Right renal pelvis (tissue), 4 donors: ENCODE data around the gene RALY. TPM values are rescaled to one million over a fixed set of nuclear protein-coding genes. Genes with fewer than 3 reads are reported as not detected.

Experiments used
- DNase-seq, 4 donors: peaks; one replicate each; pipeline ENCODE4 v3.0.0-alpha.2; 2013; ENCODE audit warnings: low read depth in 4 of 4, low spot score in 3 of 4, missing footprints in 1 of 4
- polyA plus RNA-seq, 4 donors: library from polyadenylated mRNA; unstranded; fragments of 120-200 nt; gene quantifications; one replicate each; pipeline ENCODE4 v1.2.1, GENCODE V29; 2013; ENCODE audit not compliant: insufficient read length in 4 of 4

The RALY gene
- polyA plus RNA-seq, 4 donors = 153 to 198 (median 166) TPM

DNA sequence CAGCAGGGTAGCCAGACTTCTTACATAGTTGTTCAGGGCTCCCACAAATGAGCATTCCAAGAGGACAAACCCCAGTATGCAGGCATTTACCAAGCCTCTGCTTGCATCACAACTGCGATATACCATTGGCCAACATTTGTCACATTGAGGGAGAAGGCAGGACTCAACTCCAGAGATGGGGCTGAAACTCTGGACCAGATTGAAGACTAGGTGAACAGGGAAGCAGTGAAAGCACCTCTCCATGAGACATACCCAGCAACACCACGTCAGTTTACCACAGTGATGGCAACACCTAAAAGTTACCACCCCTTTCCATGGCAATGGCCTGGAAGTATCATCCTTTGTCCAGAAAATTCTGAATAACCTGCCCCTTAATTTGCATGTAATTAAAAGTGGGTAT, 7.9 kb upstream of the RALY start:
- no peak for DNase-seq

DNA sequence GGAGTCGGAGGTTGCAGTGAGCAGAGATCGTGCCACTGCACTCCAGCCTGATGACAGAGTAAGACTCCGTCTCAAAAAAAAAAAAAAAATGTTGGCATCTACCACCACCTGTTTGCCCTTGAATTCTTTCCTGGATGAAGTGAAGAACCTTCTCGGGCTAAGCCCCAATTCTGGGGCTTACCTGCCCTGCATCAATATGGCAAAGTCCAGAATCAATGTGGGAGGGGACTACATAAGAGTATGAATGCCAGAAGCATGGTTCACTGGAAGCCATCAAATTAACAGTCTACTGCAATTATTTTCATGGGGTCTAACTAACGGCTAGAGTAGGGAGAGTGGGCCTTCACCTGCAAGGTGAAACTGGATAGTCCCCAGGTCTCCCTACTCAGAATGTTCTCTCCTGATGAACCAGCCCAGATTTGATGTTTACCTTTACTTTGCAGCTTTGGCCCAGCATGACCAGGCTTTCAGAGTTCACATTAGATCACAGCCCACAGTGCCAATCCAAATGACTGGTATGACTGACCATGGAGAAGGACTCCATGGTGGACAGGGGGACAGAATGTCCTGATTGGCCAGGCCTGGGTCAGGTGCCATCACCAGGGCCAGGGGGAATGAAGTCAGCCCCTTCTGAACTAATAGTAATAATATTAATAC, 7.0 kb upstream of the RALY start:
- no peak for DNase-seq

DNA sequence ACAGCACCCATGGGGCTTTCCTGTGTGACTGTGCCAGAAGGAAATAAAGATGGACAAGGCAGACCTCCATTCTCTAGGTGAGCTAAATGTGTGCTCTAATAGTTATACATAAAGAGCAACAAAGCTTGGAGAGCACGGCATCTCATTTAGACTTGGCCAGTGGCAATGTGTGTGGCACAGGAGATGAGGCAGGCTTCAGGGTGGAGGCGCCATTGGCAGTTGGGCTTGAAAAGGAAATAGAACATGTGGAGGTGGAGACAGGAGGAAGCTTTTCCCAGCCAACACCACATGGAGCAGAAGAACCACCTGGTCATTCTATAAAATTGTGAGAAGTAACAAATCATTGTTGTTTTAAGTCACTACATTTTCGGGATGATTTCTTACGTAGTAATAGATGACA, 3.6 kb upstream of the RALY start:
- DNase-seq = no peak

DNA sequence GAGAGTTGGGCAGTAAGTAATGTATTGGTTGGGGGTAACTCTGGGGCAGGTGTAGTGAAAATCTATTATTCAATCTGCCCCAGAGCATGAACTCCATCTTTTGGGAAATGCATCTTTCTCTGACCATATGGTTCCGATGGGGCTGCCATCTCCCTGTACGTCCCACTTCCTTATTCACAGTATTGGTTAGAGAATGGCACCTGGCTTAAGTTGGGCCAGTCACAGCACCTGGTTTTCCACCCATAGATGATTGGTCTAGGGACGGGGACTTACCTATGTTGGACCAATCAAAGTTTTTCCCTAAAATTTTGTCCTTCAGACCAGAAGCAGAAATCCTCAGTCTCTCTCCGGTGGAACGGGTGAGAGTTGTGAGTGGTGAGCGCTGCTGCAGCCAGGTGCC, 2.2 kb upstream of the RALY start:
- no peak for DNase-seq

DNA sequence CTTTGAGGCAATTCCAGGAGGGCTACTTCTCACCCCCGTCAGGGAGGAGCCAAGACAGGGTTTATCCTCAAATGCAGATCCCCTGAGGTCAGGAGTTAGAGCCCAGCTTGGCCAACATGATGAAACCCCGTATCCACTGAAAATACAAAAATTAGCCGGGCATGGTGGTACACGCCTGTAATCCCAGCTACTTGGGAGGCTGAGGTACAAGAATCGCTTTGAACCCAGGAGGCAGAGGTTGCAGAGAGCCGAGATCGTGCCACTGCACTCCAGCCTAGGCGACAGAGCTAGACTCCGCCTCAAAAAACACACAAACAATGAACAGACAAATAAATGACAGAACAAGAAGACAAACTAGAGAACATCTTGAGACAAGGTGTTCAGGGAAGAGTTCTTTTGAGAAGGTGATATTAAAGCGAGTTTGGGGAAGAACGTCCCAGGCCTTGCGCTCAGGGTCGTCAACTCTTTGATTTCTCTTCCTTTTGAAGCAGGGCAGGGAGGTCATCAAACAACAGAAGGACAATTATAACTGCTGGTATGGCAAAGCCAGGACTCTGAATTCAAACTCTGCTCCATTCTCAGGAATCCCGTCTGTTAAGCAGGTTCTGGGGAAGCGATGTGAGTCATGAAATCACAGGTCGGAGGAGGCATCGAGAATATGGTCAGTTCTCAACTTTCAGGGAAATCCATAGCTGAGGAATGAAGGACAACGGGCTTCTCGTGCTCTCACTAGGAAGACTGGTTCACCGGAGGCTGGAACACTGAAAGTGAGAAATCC, 1.4 kb upstream of the RALY start:
- no peak for DNase-seq

DNA sequence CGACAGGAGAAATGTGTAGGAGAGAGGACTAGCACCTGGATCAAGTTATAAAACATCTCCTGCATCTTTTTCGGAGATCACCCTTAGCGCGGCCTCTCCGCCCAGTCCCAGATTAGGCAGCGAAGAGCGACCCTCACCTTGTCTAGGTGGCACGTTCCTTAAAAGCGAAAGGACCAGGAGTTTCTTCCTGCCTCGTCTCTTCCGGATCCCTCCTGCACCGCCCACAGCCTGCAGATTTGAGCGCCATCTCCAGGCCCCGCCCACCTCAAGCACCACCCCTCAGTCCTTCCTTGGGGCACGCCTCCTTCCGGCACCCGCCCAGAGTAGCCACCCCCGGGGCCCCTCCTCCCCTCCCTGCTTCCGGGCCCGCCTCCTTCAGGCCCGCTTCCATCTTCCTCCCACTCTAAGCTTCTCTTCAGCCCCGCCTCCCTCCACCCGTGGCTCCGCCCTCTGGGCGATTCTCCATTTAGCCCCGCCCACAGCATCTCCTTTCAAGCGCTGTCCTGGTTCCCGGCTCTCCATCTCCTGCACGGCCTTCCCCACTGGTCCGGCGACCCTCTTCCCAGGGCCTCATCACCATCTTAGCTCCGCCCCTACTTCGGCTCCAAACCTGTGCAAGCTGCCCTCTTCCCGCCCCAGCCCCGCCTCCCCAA, 662 bp upstream of the RALY start:
- DNase-seq = peak; percentile 98 to 99 (median 98)

DNA sequence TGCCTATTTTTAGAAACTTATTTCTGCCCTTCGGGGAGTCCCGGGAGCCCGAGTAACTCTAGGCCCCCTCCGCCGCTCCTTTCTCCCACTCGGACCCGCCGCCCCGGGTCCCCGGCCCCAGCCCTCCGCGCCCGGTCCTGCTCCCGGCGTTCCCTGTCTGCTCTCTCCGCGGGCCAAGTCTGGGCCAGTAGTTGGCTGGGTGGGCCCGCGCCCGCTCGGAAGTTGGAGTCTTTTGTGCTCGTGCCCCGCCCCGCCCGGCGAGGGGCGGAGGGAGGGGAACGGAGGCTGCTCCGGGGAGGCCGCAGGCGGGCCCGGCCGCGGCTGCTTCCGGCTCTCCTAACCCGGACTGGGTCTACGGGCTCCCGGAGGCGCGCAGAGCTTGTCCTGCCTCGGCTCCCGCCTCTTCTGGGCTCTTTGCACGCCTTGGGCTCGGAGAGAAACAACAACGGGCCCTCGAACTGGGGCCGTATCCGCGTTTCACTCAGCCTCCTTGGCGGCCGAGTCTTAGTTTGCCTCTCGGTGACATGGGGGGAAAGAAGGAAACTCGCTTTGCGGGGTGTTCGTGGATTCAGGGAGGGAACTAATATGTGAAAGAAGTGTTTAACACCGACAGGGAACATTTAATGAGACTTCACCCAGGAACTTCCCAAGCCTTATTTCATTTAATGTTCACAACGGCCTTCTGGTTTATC, 657 bp downstream of the RALY start:
- DNase-seq = peak; percentile 55 to 66 (median 58)

DNA sequence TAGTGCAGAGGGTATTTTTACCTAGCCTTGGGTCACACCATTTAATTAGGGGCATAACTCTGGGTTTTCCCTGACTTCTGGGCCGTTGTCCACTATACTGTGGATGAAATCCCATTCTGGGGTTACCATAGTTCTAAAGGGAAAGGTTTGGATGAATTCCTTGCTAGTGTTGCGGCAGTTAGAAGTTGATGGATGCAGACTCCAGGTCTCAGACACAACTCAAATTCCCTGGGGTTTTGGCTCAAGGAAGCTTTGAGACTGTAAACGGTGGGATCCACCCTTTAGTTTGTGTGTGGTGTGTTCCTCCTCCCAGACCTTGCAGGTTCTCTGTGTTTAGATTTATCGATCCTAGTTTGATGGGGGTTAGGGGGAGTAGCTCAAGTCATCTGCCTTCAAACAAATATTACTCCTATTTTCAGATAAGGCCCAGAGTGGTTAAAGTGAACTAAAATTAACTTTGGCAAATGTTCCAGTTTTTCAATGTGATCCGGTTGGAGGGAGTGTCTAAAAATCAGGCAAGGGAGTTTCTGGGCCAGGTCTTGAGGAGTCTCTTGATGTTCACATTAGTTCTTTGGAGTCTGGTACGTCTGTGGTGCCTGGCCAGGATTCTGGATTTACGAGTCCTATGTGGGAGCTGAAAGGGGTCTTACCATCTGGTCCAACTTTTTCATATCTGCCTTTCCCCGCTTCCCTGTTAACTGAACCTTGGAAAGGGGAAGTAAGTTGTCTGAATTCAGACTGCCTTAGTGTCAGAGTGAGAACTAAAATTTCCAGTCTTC, 1.5 kb downstream of the RALY start:
- DNase-seq = no peak

DNA sequence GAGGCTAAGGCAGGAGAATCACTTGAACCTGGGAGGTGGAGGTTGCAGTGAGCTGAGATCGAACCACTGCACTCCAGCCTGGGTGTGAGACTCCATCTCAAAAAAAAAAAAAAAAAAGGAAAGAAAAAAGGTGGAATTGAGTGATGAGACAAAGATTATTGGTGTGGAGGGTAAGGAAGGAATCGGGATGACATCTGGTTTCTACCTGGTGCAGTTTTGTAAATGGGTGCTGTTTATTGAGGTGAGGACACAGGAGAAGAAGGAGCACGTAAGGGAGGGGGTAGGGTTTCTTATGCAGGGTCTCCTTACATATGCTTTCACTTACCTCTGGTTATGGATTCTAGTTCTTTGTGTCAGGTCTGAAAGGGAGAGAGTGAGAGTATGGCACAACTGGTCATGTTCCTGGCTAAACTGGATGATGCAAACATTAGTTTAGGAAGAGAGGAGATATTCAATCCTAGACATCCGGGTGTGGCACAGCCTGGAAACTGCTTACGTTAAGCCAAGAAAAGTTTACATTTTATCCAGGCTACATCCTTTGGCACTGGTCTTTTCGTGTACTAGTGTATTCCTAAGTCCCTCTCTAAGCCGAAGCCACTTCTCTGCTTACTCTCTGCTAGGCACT, 5.4 kb downstream of the RALY start:
- no peak for DNase-seq

DNA sequence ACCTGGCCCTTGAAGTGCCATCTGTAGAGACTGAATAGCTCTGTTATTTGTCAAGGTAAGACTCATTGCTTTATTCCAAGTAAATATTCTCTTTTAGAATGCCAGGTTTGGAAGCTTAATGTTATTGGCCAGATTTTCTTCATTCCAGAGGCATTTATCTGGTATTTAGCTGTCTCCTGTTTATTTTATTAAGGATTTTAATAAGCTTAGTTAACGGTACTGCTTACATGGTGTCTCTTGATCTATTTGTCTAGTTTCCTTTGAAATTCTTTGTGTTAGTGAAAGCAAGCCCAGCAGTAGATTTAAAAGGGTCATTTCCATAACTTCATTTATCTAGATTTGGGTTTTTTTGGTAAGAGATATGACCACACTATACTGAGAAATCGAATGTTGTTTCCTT, 7.7 kb downstream of the RALY start:
- DNase-seq = no peak

DNA sequence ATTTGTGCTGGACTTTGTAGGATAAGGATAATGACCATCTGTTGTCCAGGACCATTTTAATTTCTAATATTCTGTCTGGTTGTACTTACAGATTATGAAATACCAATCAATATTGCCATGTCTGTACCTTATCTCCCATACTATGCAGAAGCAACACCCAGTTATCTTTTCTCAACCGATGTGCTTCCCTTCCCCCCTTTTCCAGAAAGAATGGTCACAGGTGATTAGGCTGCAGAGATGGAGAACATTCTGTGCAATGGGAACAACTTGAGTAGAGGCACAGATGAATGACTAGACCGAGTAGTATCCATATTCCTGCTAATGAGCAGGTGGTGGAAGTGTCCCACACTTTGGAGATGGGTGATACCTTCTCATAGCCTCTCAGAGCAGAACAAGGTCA, 10.5 kb downstream of the RALY start:
- DNase-seq = no peak

DNA sequence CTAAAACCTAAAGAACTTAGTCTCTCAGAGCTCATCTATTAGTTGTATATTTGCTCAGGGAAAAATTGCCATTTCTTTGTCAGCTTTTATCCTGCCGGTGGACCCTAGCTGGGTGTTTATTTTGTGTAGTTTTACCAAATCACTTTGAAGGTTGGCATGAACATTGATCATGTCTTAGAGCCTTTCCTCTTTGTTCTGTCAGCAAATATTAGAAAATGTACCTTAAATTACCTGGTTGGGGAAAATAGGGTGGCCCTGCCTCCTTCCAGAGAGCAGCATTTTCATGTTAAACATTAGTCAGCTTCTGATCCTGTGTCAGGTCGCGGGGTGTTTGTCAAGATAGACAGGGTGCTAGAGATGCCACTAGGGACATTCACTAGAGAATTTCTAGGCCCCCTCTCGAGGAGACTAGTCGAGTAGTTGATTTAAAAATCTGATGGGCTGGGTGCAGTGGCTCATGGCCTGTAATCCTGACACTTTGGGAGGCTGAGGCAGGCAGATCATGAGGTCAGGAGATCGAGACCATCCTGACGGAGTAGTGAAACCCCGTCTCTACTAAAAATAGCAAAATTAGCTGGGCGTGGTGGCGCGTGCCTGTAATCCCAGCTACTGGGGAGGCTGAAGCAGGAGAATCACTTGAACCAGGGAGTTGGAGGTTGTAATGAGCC, 11.2 kb downstream of the RALY start:
- DNase-seq = no peak

GRCh38 chr20:34006619-34007018, 12.9 kb downstream of the RALY start:
- DNase-seq = no peak

- DNase-seq = no peak
Measured at GRCh38 chr20:34008477-34008876, 14.8 kb downstream of the RALY start.

DNA sequence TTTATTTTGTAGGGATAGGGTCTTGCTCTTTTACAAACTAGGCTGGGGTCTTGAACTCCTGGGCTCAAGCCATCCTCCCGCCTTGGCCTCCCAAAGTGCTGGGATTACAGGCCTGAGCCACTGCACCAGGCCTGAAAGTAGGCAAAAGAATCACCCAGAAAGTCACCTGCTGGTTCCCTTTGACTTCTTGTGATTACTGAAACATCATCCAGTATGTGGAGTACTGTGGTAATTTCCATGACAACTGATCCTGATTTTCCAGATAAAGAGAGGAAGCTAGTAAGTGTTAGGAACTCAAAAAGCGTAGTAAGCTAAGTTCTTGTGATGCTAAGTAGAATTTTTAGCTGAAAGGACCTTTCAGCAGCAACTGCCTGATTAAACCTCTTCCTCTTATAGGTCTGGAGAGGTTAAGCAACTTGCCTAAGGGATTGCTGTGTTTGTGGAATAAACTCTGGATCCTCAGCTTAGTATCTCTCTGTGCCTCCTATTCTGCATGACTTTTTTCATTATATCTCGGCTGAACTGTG, 16.8 kb downstream of the RALY start:
- no peak for DNase-seq

GRCh38 chr20:34011275-34011674, 17.6 kb downstream of the RALY start:
- DNase-seq = no peak

- DNase-seq = no peak
Measured at GRCh38 chr20:34012330-34012729, 18.6 kb downstream of the RALY start.

DNA sequence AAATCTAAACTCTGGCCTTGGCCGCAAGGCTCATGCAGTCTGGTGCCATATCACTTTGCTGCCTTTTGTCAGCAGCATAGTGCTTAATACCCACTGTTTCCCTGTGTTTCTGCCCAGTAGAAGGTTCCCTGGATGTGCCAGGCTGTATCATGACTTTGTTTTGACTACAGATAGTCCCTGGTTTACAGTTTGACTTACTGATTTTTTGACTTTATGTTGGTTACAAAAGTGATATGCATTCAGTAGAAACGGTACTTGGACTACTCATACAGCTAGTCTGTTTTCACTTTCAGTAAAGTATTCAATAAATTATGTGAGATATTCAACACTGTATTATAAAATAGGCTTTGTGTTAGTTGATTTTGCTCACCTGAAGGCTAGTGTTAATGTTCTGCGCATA, 19.0 kb downstream of the RALY start:
- no peak for DNase-seq

GRCh38 chr20:34013554-34013953, 19.8 kb downstream of the RALY start:
- DNase-seq = no peak
